HEK293T (cell line): ENCODE results near the gene C17orf50.

ENCODE experiments used
- CTCF ChIA-PET: fragments of 350-600 bp; formaldehyde crosslinking; extraction: SDS; loops from one replicate; lab custom pipeline; 2021; ENCODE audit warnings: antibody characterized with exemption, inconsistent platforms; lab: Yijun Ruan, JAX
- POLR2A ChIA-PET: fragments of 350-600 bp; formaldehyde crosslinking; extraction: SDS; loops from one replicate; lab custom pipeline; 2020; ENCODE audit warnings: antibody characterized with exemption, inconsistent platforms; lab: Yijun Ruan, JAX
- DNase-seq: peaks from one replicate; pipeline ENCODE4 v3.0.0; 2012; ENCODE audit warnings: mixed read lengths; ENCODE audit errors: extremely low spot score
- ARNT ChIP-seq: fragments of 450-650 bp; IDR thresholded peaks from 2 replicates; pipeline ENCODE4 v1.6.1; 2017; ENCODE audit warnings: mild to moderate bottlenecking
- BHLHE40 ChIP-seq: fragments of 450-650 bp; IDR thresholded peaks from 2 replicates; pipeline ENCODE4 v1.6.1; 2016; ENCODE audit warnings: mild to moderate bottlenecking, moderate library complexity, borderline replicate concordance
- CTBP1 ChIP-seq: fragments of 450-650 bp; IDR thresholded peaks from 2 replicates; pipeline ENCODE4 v1.6.1; 2016; ENCODE audit warnings: borderline replicate concordance
- ELF4 ChIP-seq: fragments of 450-650 bp; IDR thresholded peaks from 2 replicates; pipeline ENCODE4 v1.6.1; 2017; ENCODE audit warnings: antibody characterized with exemption
- FOXA1 ChIP-seq: fragments of 450-650 bp; IDR thresholded peaks from 2 replicates; pipeline ENCODE4 v1.6.1; 2016; ENCODE audit warnings: mild to moderate bottlenecking
- FOXK2 ChIP-seq: fragments of 450-650 bp; IDR thresholded peaks from 2 replicates; pipeline ENCODE4 v1.6.1; 2016; ENCODE audit warnings: mild to moderate bottlenecking
- FOXM1 ChIP-seq: fragments of 450-650 bp; IDR thresholded peaks from 2 replicates; pipeline ENCODE4 v1.6.1; 2017; ENCODE audit warnings: mild to moderate bottlenecking, borderline replicate concordance
- HDGF ChIP-seq: fragments of 450-650 bp; IDR thresholded peaks from 2 replicates; pipeline ENCODE4 v1.6.1; 2017; ENCODE audit warnings: antibody characterized with exemption, borderline replicate concordance
- L3MBTL2 ChIP-seq: fragments of 450-650 bp; conservative IDR thresholded peaks from 2 replicates; pipeline ENCODE4 v1.6.1; 2016; ENCODE audit warnings: mild to moderate bottlenecking
- LEF1 ChIP-seq: fragments of 450-650 bp; IDR thresholded peaks from 2 replicates; pipeline ENCODE4 v1.6.1; 2017; ENCODE audit warnings: mild to moderate bottlenecking, borderline replicate concordance
- NFRKB ChIP-seq: fragments of 450-650 bp; IDR thresholded peaks from 2 replicates; pipeline ENCODE4 v1.6.1; 2016; ENCODE audit warnings: mild to moderate bottlenecking, moderate library complexity
- SP1 ChIP-seq: fragments of 450-650 bp; IDR thresholded peaks from 2 replicates; pipeline ENCODE4 v1.6.1; 2017
- SUZ12 ChIP-seq: fragments of 450-650 bp; IDR thresholded peaks from 2 replicates; pipeline ENCODE4 v1.6.1; 2016; ENCODE audit warnings: mild to moderate bottlenecking
- TARDBP ChIP-seq: fragments of 450-650 bp; IDR thresholded peaks from 2 replicates; pipeline ENCODE4 v1.6.1; 2016
- ZNF384 ChIP-seq: fragments of 450-650 bp; IDR thresholded peaks from 2 replicates; pipeline ENCODE4 v1.6.1; 2016
- TF ChIP-seq, protein P1 (sequence below): fragments of 450-650 bp; IDR thresholded peaks from 2 replicates; pipeline ENCODE4 v1.6.1; 2016

C17orf50 gene

DNA sequence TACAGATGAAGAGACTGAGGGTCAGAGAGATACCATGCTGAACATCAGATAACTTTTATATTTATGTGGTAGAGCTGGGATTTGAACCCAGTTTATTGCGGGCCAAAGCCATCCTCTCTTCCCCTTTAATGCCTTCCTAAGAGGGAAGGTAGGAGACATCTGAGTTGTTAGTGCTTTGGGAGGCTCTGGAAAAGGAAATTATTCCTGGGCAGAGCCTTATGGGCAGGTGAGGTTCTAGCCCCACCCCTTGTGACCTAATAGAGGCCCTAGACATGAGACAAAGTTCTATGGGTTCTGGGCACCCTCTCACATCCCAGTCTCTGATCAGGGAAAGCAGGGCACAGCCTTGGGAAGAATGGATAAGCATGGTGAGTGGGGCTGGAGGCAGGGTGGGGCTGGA is at the start of gene C17orf50:
Gene C17orf50, plus strand, starts transcription at position 301 of the 400 bp plus-strand sequence. Its CDS starts 55 bp downstream, at position 356.
- DNase-seq: no peak
- no peak for TF ChIP-seq LEF1
- TF ChIP-seq L3MBTL2: no peak
- no peak for TF ChIP-seq FOXM1
- no peak for TF ChIP-seq ARNT
- no peak for TF ChIP-seq TARDBP
- TF ChIP-seq SP1: no peak
- no peak for TF ChIP-seq ZNF384
- TF ChIP-seq CTBP1: no peak
- TF ChIP-seq FOXA1: no peak
- TF ChIP-seq BHLHE40: no peak
- CTCF ChIA-PET: no interaction called here
- POLR2A ChIA-PET: interaction anchor here (4.1 kb wide), 1 partner anchor 48 kb away, joined by 23 read pairs; the partner anchor contains the start of gene TAF15

DNA sequence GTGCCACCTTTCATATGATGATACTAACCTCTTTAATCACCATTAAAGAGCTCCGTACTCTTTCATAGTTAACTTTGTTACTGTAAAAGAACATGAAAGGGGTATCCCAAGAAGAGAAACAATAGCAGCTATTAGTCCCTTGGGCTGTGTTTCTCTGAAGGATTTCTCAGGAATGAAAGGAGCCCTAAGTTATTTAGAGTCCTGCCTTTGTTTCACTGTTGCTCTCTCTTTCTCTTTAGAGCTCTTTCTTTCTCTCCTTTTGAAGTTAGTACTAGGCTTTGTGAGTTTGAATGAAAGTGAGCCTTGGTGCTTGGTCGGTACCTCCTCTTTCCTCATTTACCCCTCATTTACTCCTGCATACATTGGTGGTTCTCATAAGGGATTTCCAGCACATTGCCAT is 49.7 kb upstream of the C17orf50 start:
- TF ChIP-seq ARNT: no peak
- TF ChIP-seq HDGF: no peak
- no peak for TF ChIP-seq ZNF384
- no peak for TF ChIP-seq ELF4
- no peak for TF ChIP-seq TARDBP
- TF ChIP-seq NFRKB: no peak
- TF ChIP-seq SUZ12: no peak
- TF ChIP-seq LEF1: no peak
- TF ChIP-seq FOXA1: no peak
- TF ChIP-seq BHLHE40: no peak
- no peak for TF ChIP-seq FOXM1
- no peak for TF ChIP-seq FOXK2
- DNase-seq: no peak
- CTCF ChIA-PET: no interaction called here
- POLR2A ChIA-PET: no interaction called here

DNA sequence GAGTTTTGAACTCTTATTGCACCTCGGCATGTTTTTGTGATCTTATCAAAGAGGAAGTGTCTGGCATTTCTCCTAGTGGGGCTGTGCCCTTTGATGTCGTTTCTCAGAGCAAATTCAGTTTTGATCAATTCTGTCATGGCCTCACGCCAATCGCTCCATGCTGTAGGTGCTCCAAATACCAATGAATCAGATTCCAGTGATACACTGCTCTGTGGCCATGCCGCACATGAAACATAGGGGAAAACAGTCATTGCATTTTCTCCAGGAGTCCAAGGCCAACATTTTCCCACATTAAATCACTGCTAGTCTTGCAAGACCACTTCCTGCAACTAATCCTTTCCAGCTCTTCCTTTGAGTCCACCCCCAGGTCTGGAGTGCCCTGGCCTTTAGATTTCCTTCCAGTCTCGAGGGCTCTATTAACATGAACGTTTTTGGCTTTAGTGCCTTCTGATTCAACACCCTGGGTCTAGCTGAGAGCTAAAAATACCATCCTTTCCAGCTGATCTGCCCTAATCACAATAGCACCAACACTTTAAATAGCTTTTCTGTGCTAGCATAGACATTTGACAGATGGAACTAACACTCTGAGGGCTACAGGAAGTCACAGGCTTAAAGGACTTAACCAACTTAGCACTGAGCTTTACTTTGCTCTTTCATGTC is 47.5 kb upstream of the C17orf50 start:
- ChIA-PET CTCF (interaction anchor here (1.1 kb wide), 1 partner anchor 18 kb away, joined by 3 read pairs; the partner anchor contains the start of gene RASL10B), POLR2A (interaction anchor here (1.1 kb wide), 1 partner anchor 27 kb away, joined by 3 read pairs; no protein-coding TSS in a partner anchor)
- DNase-seq: no peak
- TF ChIP-seq TARDBP (no peak), ARNT (no peak), FOXM1 (no peak), L3MBTL2 (no peak), ZNF384 (no peak), SP1 (no peak), FOXK2 (no peak), LEF1 (no peak), CTBP1 (no peak), SUZ12 (no peak)

DNA sequence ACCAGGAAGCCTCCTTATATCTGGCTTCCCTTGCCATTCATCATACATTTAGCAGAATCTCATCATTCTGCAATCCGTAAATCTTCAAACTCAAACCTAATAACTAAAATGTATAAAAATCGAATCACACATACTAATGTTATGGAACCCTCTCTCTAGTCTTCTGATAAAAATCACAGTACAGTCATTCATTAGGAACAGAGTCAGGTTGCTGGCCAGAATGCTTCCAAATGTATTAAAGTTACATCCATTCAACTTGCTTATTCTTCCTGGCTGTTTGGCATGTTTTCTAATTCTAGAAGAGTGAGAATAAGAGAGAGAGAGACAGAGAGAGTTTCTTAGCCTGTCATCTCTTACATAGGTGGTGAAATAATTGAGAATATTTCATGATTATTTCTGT is 45.7 kb upstream of the C17orf50 start:
- ChIA-PET CTCF (interaction anchor here (1.1 kb wide), 1 partner anchor 12 kb away, joined by 4 read pairs; no protein-coding TSS in a partner anchor), POLR2A (no interaction called here)
- TF ChIP-seq TARDBP (no peak), ARNT (no peak), LEF1 (no peak)
- DNase-seq: no peak

DNA sequence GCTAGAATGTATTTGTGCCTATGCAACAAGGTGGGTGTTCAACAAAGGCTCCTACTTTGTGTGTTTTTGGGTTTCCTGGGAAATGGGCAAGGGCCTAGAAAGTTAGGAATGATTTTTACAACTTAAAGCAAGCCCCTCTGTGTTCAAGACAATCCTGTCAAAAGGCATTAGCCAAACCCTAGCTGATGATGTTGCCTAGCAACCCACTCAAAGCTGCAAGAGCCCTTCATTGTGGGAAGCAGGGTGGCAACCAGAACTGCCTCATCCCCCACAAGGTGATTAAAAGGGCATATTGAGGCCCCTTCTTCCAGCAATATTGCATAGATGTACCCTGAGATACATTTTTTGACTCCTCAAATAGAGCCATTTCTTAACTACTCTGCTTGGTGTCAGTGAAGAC is 45.3 kb upstream of the C17orf50 start:
- no peak for TF ChIP-seq BHLHE40
- TF ChIP-seq FOXA1: no peak
- TF ChIP-seq TARDBP: no peak
- no peak for TF ChIP-seq ARNT
- no peak for TF ChIP-seq CTBP1
- TF ChIP-seq NFRKB: no peak
- TF ChIP-seq FOXM1: no peak
- TF ChIP-seq ZNF384: no peak
- TF ChIP-seq LEF1: no peak
- no peak for TF ChIP-seq HDGF
- no peak for TF ChIP-seq SP1
- TF ChIP-seq FOXK2: no peak
- TF ChIP-seq, protein P1, sequence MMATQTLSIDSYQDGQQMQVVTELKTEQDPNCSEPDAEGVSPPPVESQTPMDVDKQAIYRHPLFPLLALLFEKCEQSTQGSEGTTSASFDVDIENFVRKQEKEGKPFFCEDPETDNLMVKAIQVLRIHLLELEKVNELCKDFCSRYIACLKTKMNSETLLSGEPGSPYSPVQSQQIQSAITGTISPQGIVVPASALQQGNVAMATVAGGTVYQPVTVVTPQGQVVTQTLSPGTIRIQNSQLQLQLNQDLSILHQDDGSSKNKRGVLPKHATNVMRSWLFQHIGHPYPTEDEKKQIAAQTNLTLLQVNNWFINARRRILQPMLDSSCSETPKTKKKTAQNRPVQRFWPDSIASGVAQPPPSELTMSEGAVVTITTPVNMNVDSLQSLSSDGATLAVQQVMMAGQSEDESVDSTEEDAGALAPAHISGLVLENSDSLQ: no peak
- no peak for TF ChIP-seq ELF4
- no peak for TF ChIP-seq SUZ12
- TF ChIP-seq L3MBTL2: no peak
- ChIA-PET CTCF (interaction anchor here (1.1 kb wide), 1 partner anchor 12 kb away, joined by 4 read pairs; no protein-coding TSS in a partner anchor), POLR2A (no interaction called here)
- DNase-seq: no peak

DNA sequence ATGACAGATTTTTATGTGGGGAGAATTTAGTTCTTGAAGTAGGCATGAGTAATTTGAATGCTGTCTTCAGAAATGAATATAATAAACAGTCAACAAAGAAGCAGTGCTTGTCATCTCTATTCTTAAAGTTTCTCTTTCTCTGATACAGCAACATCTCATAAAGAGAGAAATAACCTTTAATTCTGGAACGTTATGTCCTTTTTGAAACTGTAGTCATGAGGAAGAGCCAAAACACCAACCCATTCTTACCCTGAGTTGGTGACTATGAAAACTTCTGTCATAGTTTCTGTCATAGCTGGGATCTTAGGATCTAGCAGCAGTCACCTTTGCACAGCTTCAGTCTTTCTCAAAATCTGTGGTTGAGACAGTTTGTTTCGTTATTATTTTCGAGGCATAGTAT is 44.5 kb upstream of the C17orf50 start:
- no peak for TF ChIP-seq FOXA1
- TF ChIP-seq CTBP1: no peak
- CTCF ChIA-PET: interaction anchor here (1.1 kb wide), 1 partner anchor 11 kb away, joined by 4 read pairs; no protein-coding TSS in a partner anchor
- POLR2A ChIA-PET: no interaction called here
- no peak for DNase-seq

DNA sequence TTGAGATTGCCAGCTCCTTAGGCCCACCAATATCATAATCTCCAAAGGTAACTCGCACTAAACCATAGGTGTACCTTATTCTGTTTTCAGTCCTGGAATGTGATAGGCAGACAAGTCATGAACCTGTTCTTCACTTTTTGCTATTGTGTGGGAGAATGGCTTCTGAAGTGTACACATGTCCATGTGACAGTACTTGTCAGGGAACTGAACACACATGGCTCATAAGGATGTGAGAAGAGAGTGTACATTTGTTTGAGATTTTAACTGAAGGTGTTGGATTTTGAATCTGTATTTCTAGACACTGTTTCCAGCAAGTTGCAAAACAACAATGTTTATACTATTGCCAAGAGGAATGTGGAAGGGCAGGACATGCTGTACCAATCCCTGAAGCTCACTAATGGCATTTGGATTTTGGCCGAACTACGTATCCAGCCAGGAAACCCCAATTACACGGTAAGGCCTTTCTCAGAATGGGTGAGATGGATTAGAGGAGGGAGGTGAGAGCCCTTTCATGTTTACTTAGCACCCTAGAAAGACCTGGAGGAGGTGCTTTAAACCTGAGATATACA is 43.7 kb upstream of the C17orf50 start:
- no peak for TF ChIP-seq CTBP1
- no peak for TF ChIP-seq FOXK2
- no peak for TF ChIP-seq NFRKB
- TF ChIP-seq FOXA1: no peak
- TF ChIP-seq, protein P1: no peak
- no peak for TF ChIP-seq BHLHE40
- no peak for TF ChIP-seq HDGF
- TF ChIP-seq ELF4: no peak
- no peak for TF ChIP-seq L3MBTL2
- TF ChIP-seq TARDBP: no peak
- no peak for TF ChIP-seq SUZ12
- TF ChIP-seq ZNF384: no peak
- TF ChIP-seq ARNT: no peak
- TF ChIP-seq LEF1: no peak
- TF ChIP-seq SP1: no peak
- TF ChIP-seq FOXM1: no peak
- POLR2A ChIA-PET: interaction anchor here (1.0 kb wide), 1 partner anchor 14 kb away, joined by 3 read pairs; the partner anchor contains the start of gene RASL10B
- CTCF ChIA-PET: interaction anchor here (1.0 kb wide), 1 partner anchor 11 kb away, joined by 3 read pairs; no protein-coding TSS in a partner anchor
- DNase-seq: no peak
